ENCODE measurements around the gene DTX3.
"Not testable (repeated sequence)": the region's sequence is repeated elsewhere in the genome, so short reads cannot be mapped to it uniquely, and the experiment has no call there.

DTX3 gene

GRCh38 chr12:57616383-57617101 is 11.9 kb downstream of the DTX3 start:
- Histone ChIP-seq H3K9me3 (no peaks in the 10 kb centered on the region), H3K4me3 (no peak overlapping the region), H3K27me3 (peaks cover 0 to 4% of the 10 kb centered on the region in 2 donors), H3K27ac (peak overlapping the region; percentile 29 to 36), H3K36me3 (peaks cover 26 to 59% (median 36%) of the 10 kb centered on the region in 3 donors), H3K4me1 (peaks cover 0 to 48% (median 39%) of the 10 kb centered on the region in 4 donors)
- DNase-seq: no peak
- TF ChIP-seq CTCF (IDR thresholded peaks at IDR 0.05): no peak
- intact Hi-C loops (cut with DNase I; ENCODE audit: low total_unique reads): loop anchor here (10.0 kb wide), 1 partner anchor 92 kb away; the partner anchor contains the start of genes DDIT3 and MBD6

- Histone ChIP-seq H3K4me1 (peaks cover 0 to 45% (median 34%) of the 10 kb centered on the region in 4 donors), H3K4me3 (no peak overlapping the region), H3K9me3 (no peaks in the 10 kb centered on the region), H3K27ac (no peak overlapping the region), H3K36me3 (peaks cover 26 to 58% (median 36%) of the 10 kb centered on the region in 3 donors), H3K27me3 (peaks cover 0 to 4% of the 10 kb centered on the region in 2 donors)
- DNase-seq: no peak
- intact Hi-C loops (cut with DNase I; ENCODE audit: low total_unique reads): loop anchor here (10.0 kb wide), 1 partner anchor 93 kb away; the partner anchor contains the start of genes DDIT3 and MBD6
- TF ChIP-seq CTCF (IDR thresholded peaks at IDR 0.05): no peak
Observed at GRCh38 chr12:57617942-57618341, 13.3 kb downstream of the DTX3 start.

- H3K27me3 ChIP-seq, H3K27ac ChIP-seq, H3K4me3 ChIP-seq, DNase-seq, H3K9me3 ChIP-seq: not testable (repeated sequence)
- H3K4me1 ChIP-seq: peaks cover 0 to 40% (median 29%) of the 10 kb centered on the region in 4 donors
- H3K36me3 ChIP-seq: peaks cover 27 to 53% (median 32%) of the 10 kb centered on the region in 3 donors
- intact Hi-C loops (cut with DNase I; ENCODE audit: low total_unique reads): loop anchor here (10.0 kb wide), 1 partner anchor 94 kb away; the partner anchor contains the start of genes DDIT3 and MBD6
Observed at GRCh38 chr12:57618431-57618830, 13.8 kb downstream of the DTX3 start.

- intact Hi-C loops (cut with DNase I; ENCODE audit: low total_unique reads): loop anchor here (10.0 kb wide), 1 partner anchor 94 kb away; the partner anchor contains the start of genes DDIT3 and MBD6
- peaks cover 27 to 47% (median 31%) of the 10 kb centered on the region in 3 donors for H3K36me3 ChIP-seq
- H3K4me3 ChIP-seq: no peak overlapping the region
- no peak for TF ChIP-seq CTCF (IDR thresholded peaks at IDR 0.05)
- peaks cover 0 to 34% (median 23%) of the 10 kb centered on the region in 4 donors for H3K4me1 ChIP-seq
- no peak overlapping the region for H3K27ac ChIP-seq
- H3K27me3 ChIP-seq: peaks cover 0 to 4% of the 10 kb centered on the region in 2 donors
- DNase-seq: no peak
- H3K9me3 ChIP-seq: no peaks in the 10 kb centered on the region
Observed at GRCh38 chr12:57618966-57619433, 14.4 kb downstream of the DTX3 start.

- Histone ChIP-seq H3K4me1 (peaks cover 0 to 28% (median 21%) of the 10 kb centered on the region in 4 donors), H3K4me3 (no peak overlapping the region), H3K36me3 (peaks cover 20 to 42% (median 27%) of the 10 kb centered on the region in 3 donors), H3K27me3 (peaks cover 0 to 4% of the 10 kb centered on the region in 2 donors), H3K9me3 (no peaks in the 10 kb centered on the region), H3K27ac (no peak overlapping the region)
- intact Hi-C loops (cut with DNase I; ENCODE audit: low total_unique reads): loop anchor here (2.0 to 10.0 kb wide), 3 partner anchors 37 to 135 kb away; partner anchors contain the start of genes DDIT3, MARS1 and MBD6
- no peak for DNase-seq
- TF ChIP-seq CTCF (IDR thresholded peaks at IDR 0.05): no peak
Observed at GRCh38 chr12:57619434-57620244, 15.0 kb downstream of the DTX3 start.

Data from tibial artery (tissue), 4 donors.